Erythroblast (primary cell): ENCODE results near the gene CDK15.

Experiments
- GATA1 ChIP-seq: IDR thresholded peaks from 2 replicates; pipeline ENCODE4 v1.6.1; 2011; ENCODE audit warnings: low read depth, mild to moderate bottlenecking, control low read depth, low read length, moderate library complexity
- POLR2A ChIP-seq: IDR thresholded peaks from 2 replicates; pipeline ENCODE4 v1.6.1; 2011; ENCODE audit warnings: mild to moderate bottlenecking, low read length

GRCh38 chr2:201929281-201930026 lies 123.1 kb downstream of the CDK15 start:
- TF ChIP-seq POLR2A, result no peak
- no peak for TF ChIP-seq GATA1
